ENCODE data around the gene PDE4D.

- TF ChIP-seq POLR2AphosphoS5 (IDR thresholded peaks at IDR 0.05; ENCODE audit: low read depth, low read length), result no peak
- TF ChIP-seq SIN3A (IDR thresholded peaks at IDR 0.05; ENCODE audit: borderline replicate concordance, insufficient read depth, low read length), result no peak
Measured at GRCh38 chr5:59571067-59571466, 322.5 kb downstream of the PDE4D start.
